Neural cell (in vitro differentiated cells): Measurements from ENCODE around the gene VTI1B. TPM values are rescaled to one million over a fixed set of nuclear protein-coding genes. Genes with fewer than 3 reads are reported as not detected.
"Not testable (repeated sequence)": the region's sequence is repeated elsewhere in the genome, so short reads cannot be mapped to it uniquely, and the experiment has no call there.

ENCODE experiments used
- H2AFZ ChIP-seq: fragments of 200-600, 300-800 bp; sonication (generic), shearing (Covaris generic); 2 replicates; pipeline ENCODE4 v1.6.0; 2014; ENCODE audit warnings: low read depth, mild to moderate bottlenecking, antibody characterized with exemption, low read length, moderate library complexity
- H3F3A ChIP-seq: fragments of 200-600 bp; shearing (Covaris generic); 2 replicates; pipeline ENCODE4 v1.6.1; 2016; ENCODE audit warnings: mild to moderate bottlenecking, moderate library complexity, mixed read lengths, antibody characterized with exemption, low read length; ENCODE audit not compliant: insufficient read depth, poor library complexity, severe bottlenecking
- H3K27ac ChIP-seq: fragments of 200-600, 300-800 bp; sonication (generic), shearing (Covaris generic); 2 replicates; pipeline ENCODE4 v1.5.1; 2014; ENCODE audit warnings: mild to moderate bottlenecking, low read length, moderate library complexity
- H3K27me3 ChIP-seq: fragments of 300-800, 200-600 bp; sonication (generic), shearing (Covaris generic); 2 replicates; pipeline ENCODE4 v1.6.0; 2014; ENCODE audit warnings: mild to moderate bottlenecking, low read depth, low read length, moderate library complexity; ENCODE audit not compliant: insufficient read depth
- H3K36me3 ChIP-seq: fragments of 300-800, 200-600 bp; sonication (generic), shearing (Covaris generic); 2 replicates; pipeline ENCODE4 v1.5.1; 2014; ENCODE audit warnings: mild to moderate bottlenecking, antibody characterized with exemption, low read length, moderate library complexity; ENCODE audit not compliant: insufficient read depth
- H3K4me2 ChIP-seq: fragments of 300-800, 200-600 bp; sonication (generic), shearing (Covaris generic); 2 replicates; pipeline ENCODE4 v1.6.0; 2014; ENCODE audit warnings: mild to moderate bottlenecking, low read length
- H3K4me3 ChIP-seq: fragments of 300-800, 200-600 bp; sonication (generic), shearing (Covaris generic); 2 replicates; pipeline ENCODE4 v1.5.1; 2014; ENCODE audit warnings: mild to moderate bottlenecking, low read length, moderate library complexity
- H3K79me2 ChIP-seq: fragments of 200-600 bp; shearing (Covaris generic); replicated peaks from 2 replicates; pipeline ENCODE4 v1.6.0; 2014; ENCODE audit warnings: mild to moderate bottlenecking, low read length, moderate library complexity; ENCODE audit not compliant: insufficient read depth
- H3K9ac ChIP-seq: fragments of 300-800, 200-600 bp; sonication (generic), shearing (Covaris generic); 2 replicates; pipeline ENCODE4 v1.6.1; 2016; ENCODE audit warnings: mild to moderate bottlenecking, low read length, mixed read lengths
- H3K9me2 ChIP-seq: fragments of 200-600 bp; shearing (Covaris generic); 2 replicates; pipeline ENCODE4 v1.6.1; 2016; ENCODE audit warnings: mild to moderate bottlenecking, low read length, mixed read lengths; ENCODE audit not compliant: insufficient read depth
- H3K9me3 ChIP-seq: fragments of 200-600, 300-800 bp; sonication (generic), shearing (Covaris generic); 2 replicates; pipeline ENCODE4 v1.6.1; 2016; ENCODE audit warnings: mild to moderate bottlenecking, mixed run types, low read length, moderate library complexity, mixed read lengths
- H4K20me1 ChIP-seq: fragments of 200-600 bp; shearing (Covaris generic); 2 replicates; pipeline ENCODE4 v1.6.1; 2016; ENCODE audit warnings: mild to moderate bottlenecking, mixed run types; ENCODE audit not compliant: insufficient read depth
- EP300 ChIP-seq: fragments of 450-650 bp; conservative IDR thresholded peaks from 2 replicates; pipeline ENCODE4 v1.6.1; 2014; ENCODE audit warnings: antibody characterized with exemption, mild to moderate bottlenecking, moderate library complexity; ENCODE audit not compliant: poor library complexity, severe bottlenecking
- EZH2 ChIP-seq: fragments of 200-600, 300-800 bp; shearing (Covaris generic), sonication (generic); IDR thresholded peaks from 2 replicates; pipeline ENCODE4 v1.6.1; 2014; ENCODE audit warnings: antibody characterized with exemption, low read length, borderline replicate concordance, mild to moderate bottlenecking; ENCODE audit not compliant: insufficient read depth, poor library complexity, severe bottlenecking
- MXI1 ChIP-seq: fragments of 450-650 bp; conservative IDR thresholded peaks from 2 replicates; pipeline ENCODE4 v1.6.1; 2014; ENCODE audit warnings: antibody characterized with exemption, mild to moderate bottlenecking; ENCODE audit not compliant: poor library complexity, severe bottlenecking
- POLR2AphosphoS5 ChIP-seq: IDR thresholded peaks from 2 replicates; pipeline ENCODE4 v1.6.1; 2012
- RAD21 ChIP-seq: fragments of 450-650 bp; conservative IDR thresholded peaks from 2 replicates; pipeline ENCODE4 v1.6.1; 2014; ENCODE audit warnings: antibody characterized with exemption, mild to moderate bottlenecking, moderate library complexity
- SMC3 ChIP-seq: fragments of 450-650 bp; conservative IDR thresholded peaks from 2 replicates; pipeline ENCODE4 v1.6.1; 2014; ENCODE audit warnings: antibody characterized with exemption, mild to moderate bottlenecking, moderate library complexity; ENCODE audit not compliant: poor library complexity
- TAF1 ChIP-seq: IDR thresholded peaks from 2 replicates; pipeline ENCODE4 v1.6.1; 2012; ENCODE audit warnings: low read depth
- polyA plus RNA-seq: library from polyadenylated mRNA; depleted of rRNA; stranded (reverse); fragments of >200 nt; gene quantifications from 2 replicates; pipeline ENCODE4 v1.2.3, GENCODE V29; 2014
- TF ChIP-seq, protein P1 (sequence below): fragments of 450-650 bp; IDR thresholded peaks from 2 replicates; pipeline ENCODE4 v1.5.1; 2014; ENCODE audit warnings: antibody characterized with exemption, mild to moderate bottlenecking, moderate library complexity; ENCODE audit not compliant: poor library complexity, severe bottlenecking
- TF ChIP-seq, protein P2 (sequence below): IDR thresholded peaks from 2 replicates; pipeline ENCODE4 v1.6.1; 2012; ENCODE audit warnings: borderline replicate concordance

VTI1B gene
- polyA plus RNA-seq, 1 donor from 2014 or later: 78.6 TPM

GRCh38 chr14:67718265-67718664 is 43.8 kb upstream of the VTI1B start:
- Histone ChIP-seq H3K27ac (no peak overlapping the region), H3K9ac (no peak overlapping the region), H4K20me1 (no peaks in the 10 kb centered on the region), H3K9me3 (no peaks in the 10 kb centered on the region), H3K4me2 (no peak overlapping the region), H3K79me2 (no peaks in the 10 kb centered on the region), H3F3A (no peaks in the 10 kb centered on the region), H3K27me3 (no peaks in the 10 kb centered on the region), H3K9me2 (no peaks in the 10 kb centered on the region), H2AFZ (no peak overlapping the region), H3K4me3 (no peak overlapping the region), H3K36me3 (no peaks in the 10 kb centered on the region)
- TF ChIP-seq, protein P1, sequence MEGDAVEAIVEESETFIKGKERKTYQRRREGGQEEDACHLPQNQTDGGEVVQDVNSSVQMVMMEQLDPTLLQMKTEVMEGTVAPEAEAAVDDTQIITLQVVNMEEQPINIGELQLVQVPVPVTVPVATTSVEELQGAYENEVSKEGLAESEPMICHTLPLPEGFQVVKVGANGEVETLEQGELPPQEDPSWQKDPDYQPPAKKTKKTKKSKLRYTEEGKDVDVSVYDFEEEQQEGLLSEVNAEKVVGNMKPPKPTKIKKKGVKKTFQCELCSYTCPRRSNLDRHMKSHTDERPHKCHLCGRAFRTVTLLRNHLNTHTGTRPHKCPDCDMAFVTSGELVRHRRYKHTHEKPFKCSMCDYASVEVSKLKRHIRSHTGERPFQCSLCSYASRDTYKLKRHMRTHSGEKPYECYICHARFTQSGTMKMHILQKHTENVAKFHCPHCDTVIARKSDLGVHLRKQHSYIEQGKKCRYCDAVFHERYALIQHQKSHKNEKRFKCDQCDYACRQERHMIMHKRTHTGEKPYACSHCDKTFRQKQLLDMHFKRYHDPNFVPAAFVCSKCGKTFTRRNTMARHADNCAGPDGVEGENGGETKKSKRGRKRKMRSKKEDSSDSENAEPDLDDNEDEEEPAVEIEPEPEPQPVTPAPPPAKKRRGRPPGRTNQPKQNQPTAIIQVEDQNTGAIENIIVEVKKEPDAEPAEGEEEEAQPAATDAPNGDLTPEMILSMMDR: no peak
- TF ChIP-seq POLR2AphosphoS5 (no peak), RAD21 (no peak), EP300 (no peak), MXI1 (no peak)
- TF ChIP-seq, protein P2, sequence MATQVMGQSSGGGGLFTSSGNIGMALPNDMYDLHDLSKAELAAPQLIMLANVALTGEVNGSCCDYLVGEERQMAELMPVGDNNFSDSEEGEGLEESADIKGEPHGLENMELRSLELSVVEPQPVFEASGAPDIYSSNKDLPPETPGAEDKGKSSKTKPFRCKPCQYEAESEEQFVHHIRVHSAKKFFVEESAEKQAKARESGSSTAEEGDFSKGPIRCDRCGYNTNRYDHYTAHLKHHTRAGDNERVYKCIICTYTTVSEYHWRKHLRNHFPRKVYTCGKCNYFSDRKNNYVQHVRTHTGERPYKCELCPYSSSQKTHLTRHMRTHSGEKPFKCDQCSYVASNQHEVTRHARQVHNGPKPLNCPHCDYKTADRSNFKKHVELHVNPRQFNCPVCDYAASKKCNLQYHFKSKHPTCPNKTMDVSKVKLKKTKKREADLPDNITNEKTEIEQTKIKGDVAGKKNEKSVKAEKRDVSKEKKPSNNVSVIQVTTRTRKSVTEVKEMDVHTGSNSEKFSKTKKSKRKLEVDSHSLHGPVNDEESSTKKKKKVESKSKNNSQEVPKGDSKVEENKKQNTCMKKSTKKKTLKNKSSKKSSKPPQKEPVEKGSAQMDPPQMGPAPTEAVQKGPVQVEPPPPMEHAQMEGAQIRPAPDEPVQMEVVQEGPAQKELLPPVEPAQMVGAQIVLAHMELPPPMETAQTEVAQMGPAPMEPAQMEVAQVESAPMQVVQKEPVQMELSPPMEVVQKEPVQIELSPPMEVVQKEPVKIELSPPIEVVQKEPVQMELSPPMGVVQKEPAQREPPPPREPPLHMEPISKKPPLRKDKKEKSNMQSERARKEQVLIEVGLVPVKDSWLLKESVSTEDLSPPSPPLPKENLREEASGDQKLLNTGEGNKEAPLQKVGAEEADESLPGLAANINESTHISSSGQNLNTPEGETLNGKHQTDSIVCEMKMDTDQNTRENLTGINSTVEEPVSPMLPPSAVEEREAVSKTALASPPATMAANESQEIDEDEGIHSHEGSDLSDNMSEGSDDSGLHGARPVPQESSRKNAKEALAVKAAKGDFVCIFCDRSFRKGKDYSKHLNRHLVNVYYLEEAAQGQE: no peak

DNA sequence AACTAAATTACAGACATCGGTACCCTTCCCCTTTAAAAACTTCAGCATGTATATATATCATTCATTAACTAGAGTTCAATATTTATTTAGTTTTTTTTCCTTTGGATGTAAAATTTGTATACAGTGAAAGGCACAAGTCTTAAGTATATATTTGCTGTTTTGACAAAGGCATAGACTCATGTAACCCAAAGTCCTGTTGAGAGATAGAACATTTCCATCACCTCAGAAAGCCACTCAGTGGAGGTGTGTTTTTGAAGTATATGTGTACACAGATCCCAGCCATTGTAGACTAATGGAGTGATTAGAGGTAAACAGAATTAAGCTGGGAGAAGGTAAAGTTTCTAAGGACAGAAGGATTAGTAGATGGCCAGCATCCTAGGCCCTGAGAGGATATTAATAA is 42.6 kb upstream of the VTI1B start:
- Histone ChIP-seq H2AFZ (no peak overlapping the region), H3K4me3 (no peak overlapping the region), H3K36me3 (no peaks in the 10 kb centered on the region), H3F3A (no peaks in the 10 kb centered on the region), H3K79me2 (no peaks in the 10 kb centered on the region), H3K27ac (no peak overlapping the region), H3K27me3 (no peaks in the 10 kb centered on the region), H3K9ac (no peak overlapping the region), H4K20me1 (no peaks in the 10 kb centered on the region), H3K4me2 (no peak overlapping the region), H3K9me2 (no peaks in the 10 kb centered on the region), H3K9me3 (no peaks in the 10 kb centered on the region)
- no peak for TF ChIP-seq SMC3
- TF ChIP-seq EP300: no peak
- no peak for TF ChIP-seq MXI1
- no peak for TF ChIP-seq POLR2AphosphoS5
- no peak for TF ChIP-seq EZH2
- no peak for TF ChIP-seq TAF1

DNA sequence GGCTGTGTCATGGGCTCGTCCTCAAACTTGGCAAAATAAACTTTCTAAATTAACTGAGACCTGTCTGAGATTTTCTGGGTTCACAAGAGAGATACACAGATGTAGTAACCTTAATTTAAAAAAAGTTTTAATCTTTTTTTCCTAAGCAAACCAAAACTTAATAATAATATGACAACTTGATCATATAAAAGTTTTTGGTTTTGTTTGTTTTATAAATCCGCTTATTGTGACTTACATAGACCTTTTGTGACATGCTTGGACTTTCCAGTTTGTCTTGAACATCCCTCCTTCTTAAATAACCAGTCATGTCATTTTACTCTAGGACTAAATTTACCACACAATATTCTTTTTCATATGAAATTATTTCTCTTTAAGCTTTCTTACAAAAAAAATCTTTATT is 35.8 kb upstream of the VTI1B start:
- Histone ChIP-seq H3K9me2 (no peaks in the 10 kb centered on the region), H3K27ac (no peak overlapping the region), H3K4me3 (no peak overlapping the region), H3K9me3 (no peaks in the 10 kb centered on the region), H3K4me2 (no peak overlapping the region), H4K20me1 (no peaks in the 10 kb centered on the region), H3F3A (no peaks in the 10 kb centered on the region), H3K36me3 (no peaks in the 10 kb centered on the region), H3K79me2 (no peaks in the 10 kb centered on the region), H2AFZ (no peak overlapping the region), H3K27me3 (no peaks in the 10 kb centered on the region), H3K9ac (no peak overlapping the region)
- TF ChIP-seq MXI1 (no peak), TAF1 (no peak), SMC3 (no peak), RAD21 (no peak)
- TF ChIP-seq, protein P2: no peak

GRCh38 chr14:67709796-67710195 is 35.4 kb upstream of the VTI1B start:
- H3K9me2 ChIP-seq, H3K4me2 ChIP-seq, H3K9me3 ChIP-seq, H3F3A ChIP-seq, H3K4me3 ChIP-seq, H4K20me1 ChIP-seq, H3K27ac ChIP-seq, H3K27me3 ChIP-seq, H2AFZ ChIP-seq, H3K79me2 ChIP-seq, H3K36me3 ChIP-seq, H3K9ac ChIP-seq: not testable (repeated sequence)
